ENCODE data around the gene RANBP3L. TPM values are rescaled to one million over a fixed set of nuclear protein-coding genes. Genes with fewer than 3 reads are reported as not detected.

The RANBP3L gene
- total RNA-seq, 1 experiment from 2014 or later = not detected

- no peaks in the 10 kb centered on the region; a peak in 1 of 7 replicates for H3K36me3 Mint-ChIP-seq (ENCODE audit: insufficient read depth in 1 of 3, low read depth in 3 of 3)
- H3K79me2 ChIP-seq (ENCODE audit: insufficient read depth, low read length) = no peaks in the 10 kb centered on the region
- no peak overlapping the region for H2BK15ac ChIP-seq (ENCODE audit: low read depth, low read length)
- no peak overlapping the region for H3K14ac ChIP-seq (ENCODE audit: insufficient read depth, low read length)
- H3K56ac ChIP-seq (ENCODE audit: insufficient read length, low read depth, low read length) = no peak overlapping the region
- H3K9me3 ChIP-seq (ENCODE audit: control insufficient read depth, low read depth, low read length) = no peaks in the 10 kb centered on the region
- H4K20me1 ChIP-seq (ENCODE audit: control insufficient read depth, insufficient read depth, insufficient read length) = no peaks in the 10 kb centered on the region
- peaks cover 2 to 4% of the 10 kb centered on the region in 2 experiments; a peak in 2 of 5 replicates for H3K9me3 Mint-ChIP-seq
- no peak for TF ChIP-seq CTCF (conservative IDR thresholded peaks at IDR 0.05)
- H2BK5ac ChIP-seq (ENCODE audit: insufficient read length, low read length) = no peak overlapping the region
- H3T11ph ChIP-seq (ENCODE audit: low read length) = no peak overlapping the region
- H3K27ac ChIP-seq (ENCODE audit: insufficient read length, low read depth, low read length) = no peak overlapping the region
- H3K27me3 ChIP-seq (ENCODE audit: insufficient read depth, low read length) = no peaks in the 10 kb centered on the region
- no peak overlapping the region for H2AFZ ChIP-seq (ENCODE audit: low read length)
- WGBS (ENCODE audit: extremely low coverage, insufficient read length, low lambda C conversion rate) = no CpG with 5 or more reads among the region's 1 CpG
- no peak overlapping the region for H3K4me2 ChIP-seq (ENCODE audit: insufficient read depth, insufficient read length, low read length)
- no peak overlapping the region for H2BK12ac ChIP-seq (ENCODE audit: insufficient read length, low read depth, low read length)
- no peak overlapping the region for H4K5ac ChIP-seq (ENCODE audit: insufficient read length, low read depth, low read length)
- no peak overlapping the region for H3K4me3 Mint-ChIP-seq
- no peak overlapping the region for H4K8ac ChIP-seq (replicated peaks; ENCODE audit: insufficient read length, low read depth, low read length)
- H3K4me1 Mint-ChIP-seq = no peaks in the 10 kb centered on the region
- no peaks in the 10 kb centered on the region for H3K79me1 ChIP-seq (ENCODE audit: insufficient read depth, low read depth, low read length, poor library complexity, severe bottlenecking)
- H3K23me2 ChIP-seq (ENCODE audit: insufficient read length, low read depth, low read length, poor library complexity, severe bottlenecking) = no peaks in the 10 kb centered on the region
- H3K27me3 Mint-ChIP-seq (ENCODE audit: low read depth) = peaks cover 2% of the 10 kb centered on the region; the same call in 1 of the 2 replicates
- H4K91ac ChIP-seq (ENCODE audit: insufficient read length, low read depth, low read length) = no peak overlapping the region
- H3K9ac ChIP-seq (ENCODE audit: extremely low read depth, insufficient read length, low read length) = no peak overlapping the region
- no peak overlapping the region for H3K4ac ChIP-seq (ENCODE audit: low read depth, low read length)
- H3K27ac Mint-ChIP-seq = no peak overlapping the region
- no peak overlapping the region for H3K18ac ChIP-seq (ENCODE audit: insufficient read length, low read depth, low read length)
- H2BK120ac ChIP-seq (ENCODE audit: low read depth, low read length, poor library complexity, severe bottlenecking) = no peak overlapping the region
- no peak overlapping the region for H2BK20ac ChIP-seq (ENCODE audit: low read depth, low read length, poor library complexity, severe bottlenecking)
- no peaks in the 10 kb centered on the region for H3K4me1 ChIP-seq (ENCODE audit: insufficient read depth, low read length)
- no peak for DNase-seq
- H3K23ac ChIP-seq (ENCODE audit: insufficient read length, low read depth, low read length) = no peak overlapping the region
- H2AK5ac ChIP-seq (ENCODE audit: insufficient read length, low read length) = no peak overlapping the region
Measured at GRCh38 chr5:36312953-36313672, 11.4 kb upstream of the RANBP3L start.
